ENCODE results near the gene KIAA2012. TPM values are rescaled to one million over a fixed set of nuclear protein-coding genes. Genes with fewer than 3 reads are reported as not detected.

KIAA2012 gene
- total RNA-seq, 1 donor from 2014 or later = not detected

- H3K36me3 Mint-ChIP-seq (ENCODE audit: unreplicated experiment) = no peaks in the 10 kb centered on the region
- H3K9me3 Mint-ChIP-seq (ENCODE audit: unreplicated experiment) = no peaks in the 10 kb centered on the region
- DNase-seq = no peak
- TF ChIP-seq, protein P1, sequence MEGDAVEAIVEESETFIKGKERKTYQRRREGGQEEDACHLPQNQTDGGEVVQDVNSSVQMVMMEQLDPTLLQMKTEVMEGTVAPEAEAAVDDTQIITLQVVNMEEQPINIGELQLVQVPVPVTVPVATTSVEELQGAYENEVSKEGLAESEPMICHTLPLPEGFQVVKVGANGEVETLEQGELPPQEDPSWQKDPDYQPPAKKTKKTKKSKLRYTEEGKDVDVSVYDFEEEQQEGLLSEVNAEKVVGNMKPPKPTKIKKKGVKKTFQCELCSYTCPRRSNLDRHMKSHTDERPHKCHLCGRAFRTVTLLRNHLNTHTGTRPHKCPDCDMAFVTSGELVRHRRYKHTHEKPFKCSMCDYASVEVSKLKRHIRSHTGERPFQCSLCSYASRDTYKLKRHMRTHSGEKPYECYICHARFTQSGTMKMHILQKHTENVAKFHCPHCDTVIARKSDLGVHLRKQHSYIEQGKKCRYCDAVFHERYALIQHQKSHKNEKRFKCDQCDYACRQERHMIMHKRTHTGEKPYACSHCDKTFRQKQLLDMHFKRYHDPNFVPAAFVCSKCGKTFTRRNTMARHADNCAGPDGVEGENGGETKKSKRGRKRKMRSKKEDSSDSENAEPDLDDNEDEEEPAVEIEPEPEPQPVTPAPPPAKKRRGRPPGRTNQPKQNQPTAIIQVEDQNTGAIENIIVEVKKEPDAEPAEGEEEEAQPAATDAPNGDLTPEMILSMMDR (IDR thresholded peaks at IDR 0.05; ENCODE audit: partially characterized antibody, unreplicated experiment) = no peak
- H3K4me1 Mint-ChIP-seq (ENCODE audit: low read depth, unreplicated experiment) = peaks cover 15% of the 10 kb centered on the region
- no peak overlapping the region for H3K4me3 Mint-ChIP-seq (ENCODE audit: unreplicated experiment)
- no peak overlapping the region for H3K27ac Mint-ChIP-seq (ENCODE audit: unreplicated experiment)
- H3K27me3 Mint-ChIP-seq (ENCODE audit: unreplicated experiment) = no peaks in the 10 kb centered on the region
Measured at GRCh38 chr2:202140522-202141252, 67.6 kb downstream of the KIAA2012 start.

- DNase-seq = no peak
Measured at GRCh38 chr2:202141329-202141947, 68.4 kb downstream of the KIAA2012 start.

GRCh38 chr2:202142540-202142939 is 69.5 kb downstream of the KIAA2012 start:
- H3K27ac Mint-ChIP-seq (ENCODE audit: unreplicated experiment) = no peak overlapping the region
- no peaks in the 10 kb centered on the region for H3K9me3 Mint-ChIP-seq (ENCODE audit: unreplicated experiment)
- no peak for DNase-seq
- TF ChIP-seq, protein P1 (IDR thresholded peaks at IDR 0.05; ENCODE audit: partially characterized antibody, unreplicated experiment) = no peak
- no peaks in the 10 kb centered on the region for H3K27me3 Mint-ChIP-seq (ENCODE audit: unreplicated experiment)
- peaks cover 19% of the 10 kb centered on the region for H3K4me1 Mint-ChIP-seq (ENCODE audit: low read depth, unreplicated experiment)
- no peaks in the 10 kb centered on the region for H3K36me3 Mint-ChIP-seq (ENCODE audit: unreplicated experiment)
- no peak overlapping the region for H3K4me3 Mint-ChIP-seq (ENCODE audit: unreplicated experiment)

More at GRCh38 chr2:202141329-202141947, 68.4 kb downstream of the KIAA2012 start:
- Mint-ChIP-seq H3K27ac (ENCODE audit: unreplicated experiment) (no peak overlapping the region), H3K36me3 (ENCODE audit: unreplicated experiment) (no peaks in the 10 kb centered on the region), H3K9me3 (ENCODE audit: unreplicated experiment) (no peaks in the 10 kb centered on the region), H3K4me1 (ENCODE audit: low read depth, unreplicated experiment) (peaks cover 15% of the 10 kb centered on the region), H3K27me3 (ENCODE audit: unreplicated experiment) (no peaks in the 10 kb centered on the region), H3K4me3 (ENCODE audit: unreplicated experiment) (no peak overlapping the region)
- TF ChIP-seq, protein P1 (IDR thresholded peaks at IDR 0.05; ENCODE audit: partially characterized antibody, unreplicated experiment) = no peak

GRCh38 chr2:202147775-202148174 is 74.7 kb downstream of the KIAA2012 start:
- TF ChIP-seq, protein P1 (IDR thresholded peaks at IDR 0.05; ENCODE audit: partially characterized antibody, unreplicated experiment) = no peak
- Mint-ChIP-seq H3K36me3 (ENCODE audit: unreplicated experiment) (no peaks in the 10 kb centered on the region), H3K4me3 (ENCODE audit: unreplicated experiment) (no peak overlapping the region), H3K27ac (ENCODE audit: unreplicated experiment) (no peak overlapping the region), H3K4me1 (ENCODE audit: low read depth, unreplicated experiment) (peaks cover 26% of the 10 kb centered on the region), H3K9me3 (ENCODE audit: unreplicated experiment) (no peaks in the 10 kb centered on the region), H3K27me3 (ENCODE audit: unreplicated experiment) (no peaks in the 10 kb centered on the region)
- DNase-seq = no peak

Measured in glutamatergic neuron (in vitro differentiated cells).